ENCODE measurements around the gene EPHA3. TPM values are rescaled to one million over a fixed set of nuclear protein-coding genes. Genes with fewer than 3 reads are reported as not detected.

Gene EPHA3
- total and polyA plus RNA-seq, 2 donors (not counting 3 experiments of a cell fraction or from before 2014, with no cell fraction given), result not detected

- DNase-seq (ENCODE audit: low read depth, low spot score) (no peak), FAIRE-seq (no peak)
- Histone ChIP-seq H2AFZ (ENCODE audit: low read depth, low read length) (no peak overlapping the region), H3K9ac (replicated peaks; ENCODE audit: extremely low read depth, insufficient read depth, low read length) (no peak overlapping the region), H3K9me1 (replicated peaks; ENCODE audit: control insufficient read depth, extremely low read depth, insufficient read depth, low read length) (no peaks in the 10 kb centered on the region), H4K20me1 (replicated peaks; ENCODE audit: control insufficient read depth, extremely low read depth, insufficient read depth, low read length) (no peaks in the 10 kb centered on the region), H3K27me3 (ENCODE audit: control insufficient read depth in 2 of 2, insufficient read depth in 2 of 2, low read length in 2 of 2) (no peaks in the 10 kb centered on the region), H3K36me3 (ENCODE audit: control insufficient read depth in 2 of 2, extremely low read depth in 1 of 2, insufficient read depth in 2 of 2, low read length in 2 of 2) (no peaks in the 10 kb centered on the region), H3K4me1 (ENCODE audit: control insufficient read depth, extremely low read depth, insufficient read depth, low read length) (no peaks in the 10 kb centered on the region), H3K27ac (ENCODE audit: insufficient read depth, low read depth, low read length) (no peak overlapping the region), H3K9me3 (replicated peaks; ENCODE audit: control insufficient read depth, insufficient read depth, low read length) (peaks cover 3% of the 10 kb centered on the region), H3K79me2 (ENCODE audit: control insufficient read depth, insufficient read depth, low read length) (no peaks in the 10 kb centered on the region), H3K4me3 (replicated peaks in 1 of 3; ENCODE audit: insufficient read depth in 1 of 3, low read depth in 1 of 3, low read length in 3 of 3) (no peak overlapping the region), H3K4me2 (ENCODE audit: insufficient read depth, low read length) (no peak overlapping the region)
- dilution Hi-C loops (cut with MboI; ENCODE audit: extremely low pct_ligation_motif_present, low sequenced_read_pairs) (no loop called here), intact Hi-C loops (cut with micrococcal nuclease) (no loop called here)
- TF ChIP-seq, protein P1, sequence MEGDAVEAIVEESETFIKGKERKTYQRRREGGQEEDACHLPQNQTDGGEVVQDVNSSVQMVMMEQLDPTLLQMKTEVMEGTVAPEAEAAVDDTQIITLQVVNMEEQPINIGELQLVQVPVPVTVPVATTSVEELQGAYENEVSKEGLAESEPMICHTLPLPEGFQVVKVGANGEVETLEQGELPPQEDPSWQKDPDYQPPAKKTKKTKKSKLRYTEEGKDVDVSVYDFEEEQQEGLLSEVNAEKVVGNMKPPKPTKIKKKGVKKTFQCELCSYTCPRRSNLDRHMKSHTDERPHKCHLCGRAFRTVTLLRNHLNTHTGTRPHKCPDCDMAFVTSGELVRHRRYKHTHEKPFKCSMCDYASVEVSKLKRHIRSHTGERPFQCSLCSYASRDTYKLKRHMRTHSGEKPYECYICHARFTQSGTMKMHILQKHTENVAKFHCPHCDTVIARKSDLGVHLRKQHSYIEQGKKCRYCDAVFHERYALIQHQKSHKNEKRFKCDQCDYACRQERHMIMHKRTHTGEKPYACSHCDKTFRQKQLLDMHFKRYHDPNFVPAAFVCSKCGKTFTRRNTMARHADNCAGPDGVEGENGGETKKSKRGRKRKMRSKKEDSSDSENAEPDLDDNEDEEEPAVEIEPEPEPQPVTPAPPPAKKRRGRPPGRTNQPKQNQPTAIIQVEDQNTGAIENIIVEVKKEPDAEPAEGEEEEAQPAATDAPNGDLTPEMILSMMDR (IDR thresholded peaks at IDR 0.05; ENCODE audit: extremely low read depth in 1 of 2, insufficient read depth in 1 of 2, low read depth in 1 of 2, low read length in 2 of 2), result no peak
- TF ChIP-seq FOS (IDR thresholded peaks at IDR 0.05; ENCODE audit: borderline replicate concordance, insufficient read depth, low read length), result no peak
- TF ChIP-seq GATA2 (IDR thresholded peaks at IDR 0.05; ENCODE audit: insufficient read depth, insufficient read length, low read depth, low read length), result no peak
- POLR2A ChIA-PET, result no interaction called here
- CTCF ChIA-PET, result no interaction called here
- BruUV-seq (replicated peaks), result no TSS peak
Measured at GRCh38 chr3:89522155-89522554, 414.7 kb downstream of the EPHA3 start.

- no peak for DNase-seq (ENCODE audit: low read depth, low spot score)
- no peak overlapping the region for H3K4me2 ChIP-seq (ENCODE audit: insufficient read depth, low read length)
- POLR2A ChIA-PET, result no interaction called here
- no peak overlapping the region for H3K9ac ChIP-seq (replicated peaks; ENCODE audit: extremely low read depth, insufficient read depth, low read length)
- FAIRE-seq, result no peak
- H3K4me3 ChIP-seq (replicated peaks in 1 of 3; ENCODE audit: insufficient read depth in 1 of 3, low read depth in 1 of 3, low read length in 3 of 3), result no peak overlapping the region
- H2AFZ ChIP-seq (ENCODE audit: low read depth, low read length), result no peak overlapping the region
- H3K9me3 ChIP-seq (replicated peaks; ENCODE audit: control insufficient read depth, insufficient read depth, low read length), result peaks cover 3% of the 10 kb centered on the region
- TF ChIP-seq, protein P2, sequence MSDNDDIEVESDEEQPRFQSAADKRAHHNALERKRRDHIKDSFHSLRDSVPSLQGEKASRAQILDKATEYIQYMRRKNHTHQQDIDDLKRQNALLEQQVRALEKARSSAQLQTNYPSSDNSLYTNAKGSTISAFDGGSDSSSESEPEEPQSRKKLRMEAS (IDR thresholded peaks at IDR 0.05; ENCODE audit: insufficient read depth, insufficient read length), result no peak
- no peak for TF ChIP-seq MYC (IDR thresholded peaks at IDR 0.05; ENCODE audit: low read depth, low read length)
- TF ChIP-seq POLR2AphosphoS5 (IDR thresholded peaks at IDR 0.05; ENCODE audit: insufficient read depth, low read depth, low read length), result no peak
- TF ChIP-seq EZH2 (IDR thresholded peaks at IDR 0.05; ENCODE audit: borderline replicate concordance, low read depth, low read length, severe bottlenecking), result no peak
- TF ChIP-seq POLR2A (IDR thresholded peaks at IDR 0.05; ENCODE audit: low read depth, low read length), result no peak
- TF ChIP-seq GATA2 (IDR thresholded peaks at IDR 0.05; ENCODE audit: insufficient read depth, insufficient read length, low read depth, low read length), result no peak
- TF ChIP-seq FOS (IDR thresholded peaks at IDR 0.05; ENCODE audit: borderline replicate concordance, insufficient read depth, low read length), result no peak
- TF ChIP-seq JUN (IDR thresholded peaks at IDR 0.05; ENCODE audit: borderline replicate concordance, insufficient read depth, insufficient read length, low read depth), result no peak
- TF ChIP-seq, protein P1 (IDR thresholded peaks at IDR 0.05; ENCODE audit: extremely low read depth in 1 of 2, insufficient read depth in 1 of 2, low read depth in 1 of 2, low read length in 2 of 2), result no peak
- H3K27ac ChIP-seq (ENCODE audit: insufficient read depth, low read depth, low read length), result no peak overlapping the region
- H3K36me3 ChIP-seq (ENCODE audit: control insufficient read depth in 2 of 2, extremely low read depth in 1 of 2, insufficient read depth in 2 of 2, low read length in 2 of 2), result no peaks in the 10 kb centered on the region
- no peaks in the 10 kb centered on the region for H3K27me3 ChIP-seq (ENCODE audit: control insufficient read depth in 2 of 2, insufficient read depth in 2 of 2, low read length in 2 of 2)
- dilution Hi-C loops (cut with MboI; ENCODE audit: extremely low pct_ligation_motif_present, low sequenced_read_pairs), result no loop called here
- H3K4me1 ChIP-seq (ENCODE audit: control insufficient read depth, extremely low read depth, insufficient read depth, low read length), result no peaks in the 10 kb centered on the region
- intact Hi-C loops (cut with micrococcal nuclease), result no loop called here
- no peaks in the 10 kb centered on the region for H3K9me1 ChIP-seq (replicated peaks; ENCODE audit: control insufficient read depth, extremely low read depth, insufficient read depth, low read length)
- H3K79me2 ChIP-seq (ENCODE audit: control insufficient read depth, insufficient read depth, low read length), result no peaks in the 10 kb centered on the region
- CTCF ChIA-PET, result no interaction called here
- BruUV-seq (replicated peaks), result no TSS peak
- no peaks in the 10 kb centered on the region for H4K20me1 ChIP-seq (replicated peaks; ENCODE audit: control insufficient read depth, extremely low read depth, insufficient read depth, low read length)
Measured at GRCh38 chr3:89525609-89526008, 418.2 kb downstream of the EPHA3 start.
